Chondrocyte (in vitro differentiated cells): ENCODE data around the gene VASP. TPM values are rescaled to one million over a fixed set of nuclear protein-coding genes. Genes with fewer than 3 reads are reported as not detected.

Experiments
- DNase-seq: peaks from one replicate; pipeline ENCODE4 v3.0.0; 2021; ENCODE audit warnings: mixed read lengths, low spot score
- H3K27ac Mint-ChIP-seq: one replicate; pipeline ENCODE4 v1.8.0; 2021; ENCODE audit warnings: mild to moderate bottlenecking, moderate library complexity, mixed read lengths; ENCODE audit not compliant: unreplicated experiment
- H3K27me3 Mint-ChIP-seq: 2 replicates; pipeline ENCODE4 v1.8.0; 2021; ENCODE audit warnings: low read depth, mixed read lengths
- H3K36me3 Mint-ChIP-seq: 2 replicates; pipeline ENCODE4 v1.8.0; 2021; ENCODE audit warnings: low read depth, mixed read lengths
- H3K4me1 Mint-ChIP-seq: 2 replicates; pipeline ENCODE4 v1.8.0; 2021; ENCODE audit warnings: low read depth, mild to moderate bottlenecking, mixed read lengths
- H3K4me3 Mint-ChIP-seq: one replicate; pipeline ENCODE4 v1.8.0; 2021; ENCODE audit warnings: mild to moderate bottlenecking, moderate library complexity, mixed read lengths; ENCODE audit not compliant: unreplicated experiment
- H3K9me3 Mint-ChIP-seq: 2 replicates; pipeline ENCODE4 v1.8.0; 2021; ENCODE audit warnings: low read depth, mixed read lengths
- total RNA-seq: library from RNA; stranded (reverse); gene quantifications from 3 replicates; pipeline ENCODE4 v1.2.1, GENCODE V29; 2021
- TF ChIP-seq, protein P1 (sequence below): fragments of 200-600 bp; sonication (generic); IDR thresholded peaks from 2 replicates; pipeline ENCODE4 v1.5.0; 2021; ENCODE audit warnings: antibody characterized with exemption, mild to moderate bottlenecking, moderate library complexity

VASP gene
- total RNA-seq, 1 donor from 2014 or later, result 142 TPM

GRCh38 chr19:45522010-45522941, 15.0 kb downstream of the VASP start:
- Mint-ChIP-seq H3K4me3 (no peak overlapping the region), H3K9me3 (no peaks in the 10 kb centered on the region), H3K4me1 (peaks cover 6% of the 10 kb centered on the region), H3K27ac (no peak overlapping the region), H3K27me3 (no peaks in the 10 kb centered on the region), H3K36me3 (peaks cover 31% of the 10 kb centered on the region)
- TF ChIP-seq, protein P1, sequence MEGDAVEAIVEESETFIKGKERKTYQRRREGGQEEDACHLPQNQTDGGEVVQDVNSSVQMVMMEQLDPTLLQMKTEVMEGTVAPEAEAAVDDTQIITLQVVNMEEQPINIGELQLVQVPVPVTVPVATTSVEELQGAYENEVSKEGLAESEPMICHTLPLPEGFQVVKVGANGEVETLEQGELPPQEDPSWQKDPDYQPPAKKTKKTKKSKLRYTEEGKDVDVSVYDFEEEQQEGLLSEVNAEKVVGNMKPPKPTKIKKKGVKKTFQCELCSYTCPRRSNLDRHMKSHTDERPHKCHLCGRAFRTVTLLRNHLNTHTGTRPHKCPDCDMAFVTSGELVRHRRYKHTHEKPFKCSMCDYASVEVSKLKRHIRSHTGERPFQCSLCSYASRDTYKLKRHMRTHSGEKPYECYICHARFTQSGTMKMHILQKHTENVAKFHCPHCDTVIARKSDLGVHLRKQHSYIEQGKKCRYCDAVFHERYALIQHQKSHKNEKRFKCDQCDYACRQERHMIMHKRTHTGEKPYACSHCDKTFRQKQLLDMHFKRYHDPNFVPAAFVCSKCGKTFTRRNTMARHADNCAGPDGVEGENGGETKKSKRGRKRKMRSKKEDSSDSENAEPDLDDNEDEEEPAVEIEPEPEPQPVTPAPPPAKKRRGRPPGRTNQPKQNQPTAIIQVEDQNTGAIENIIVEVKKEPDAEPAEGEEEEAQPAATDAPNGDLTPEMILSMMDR, result no peak
- no peak for DNase-seq

DNA sequence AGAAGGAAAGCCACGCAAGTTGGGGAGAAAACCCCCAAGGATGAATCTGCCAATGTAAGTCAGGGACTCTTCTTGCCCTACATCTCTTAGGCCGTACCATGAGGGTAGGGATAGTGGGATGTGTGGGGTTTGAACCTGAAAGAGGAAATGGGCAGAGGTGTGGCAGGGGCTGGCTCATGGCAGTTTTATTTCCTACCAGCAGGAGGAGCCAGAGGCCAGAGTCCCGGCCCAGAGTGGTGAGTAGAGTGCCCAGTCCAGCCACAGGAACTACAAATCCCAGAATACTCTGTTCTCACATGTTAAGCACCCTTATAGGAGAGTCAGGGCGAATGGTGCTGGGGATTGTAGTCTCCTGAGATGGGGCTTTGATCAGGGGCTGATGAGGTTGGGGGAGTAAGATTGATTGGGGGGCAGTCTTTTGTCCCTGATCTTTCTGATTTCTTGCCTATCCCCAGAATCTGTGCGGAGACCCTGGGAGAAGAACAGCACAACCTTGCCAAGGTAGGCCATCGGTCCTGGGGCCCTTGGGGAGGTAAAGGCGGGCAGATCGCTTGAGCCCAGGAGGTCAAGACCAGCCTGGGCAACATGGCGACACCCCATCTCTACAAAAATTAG, 16.5 kb downstream of the VASP start:
- DNase-seq, result no peak
- H3K27me3 Mint-ChIP-seq, result no peaks in the 10 kb centered on the region
- no peak overlapping the region for H3K4me3 Mint-ChIP-seq
- TF ChIP-seq, protein P1, result peak; percentile 89
- peaks cover 35% of the 10 kb centered on the region for H3K36me3 Mint-ChIP-seq
- H3K4me1 Mint-ChIP-seq, result peaks cover 9% of the 10 kb centered on the region
- H3K27ac Mint-ChIP-seq, result peak overlapping the region; percentile 54
- no peaks in the 10 kb centered on the region for H3K9me3 Mint-ChIP-seq

GRCh38 chr19:45524575-45525129, 17.4 kb downstream of the VASP start:
- Mint-ChIP-seq H3K9me3 (no peaks in the 10 kb centered on the region), H3K36me3 (peaks cover 35% of the 10 kb centered on the region), H3K27ac (no peak overlapping the region), H3K27me3 (no peaks in the 10 kb centered on the region), H3K4me1 (peaks cover 9% of the 10 kb centered on the region), H3K4me3 (no peak overlapping the region)
- TF ChIP-seq, protein P1, result no peak
- no peak for DNase-seq

GRCh38 chr19:45526143-45526542, 18.9 kb downstream of the VASP start:
- Mint-ChIP-seq H3K36me3 (peaks cover 32% of the 10 kb centered on the region), H3K27ac (peak overlapping the region; percentile 22), H3K27me3 (no peaks in the 10 kb centered on the region), H3K4me3 (no peak overlapping the region), H3K9me3 (peaks cover 1% of the 10 kb centered on the region), H3K4me1 (peaks cover 9% of the 10 kb centered on the region)
- TF ChIP-seq, protein P1, result no peak
- no peak for DNase-seq

- no peak for DNase-seq
- Mint-ChIP-seq H3K36me3 (peaks cover 32% of the 10 kb centered on the region), H3K27me3 (no peaks in the 10 kb centered on the region), H3K27ac (no peak overlapping the region), H3K9me3 (peaks cover 8% of the 10 kb centered on the region), H3K4me1 (peaks cover 9% of the 10 kb centered on the region), H3K4me3 (no peak overlapping the region)
- TF ChIP-seq, protein P1, result no peak
Observed at GRCh38 chr19:45526971-45527370, 19.7 kb downstream of the VASP start.
